D341Med (cell line): ENCODE measurements around the gene ZNF365.
A peak's percentile ranks its signal among the peaks of the same experiment; 100 is the strongest.

Experiments used
- DNase-seq: peaks from one replicate; pipeline ENCODE4 v3.0.0; 2012; ENCODE audit warnings: low spot score

Gene ZNF365

DNA sequence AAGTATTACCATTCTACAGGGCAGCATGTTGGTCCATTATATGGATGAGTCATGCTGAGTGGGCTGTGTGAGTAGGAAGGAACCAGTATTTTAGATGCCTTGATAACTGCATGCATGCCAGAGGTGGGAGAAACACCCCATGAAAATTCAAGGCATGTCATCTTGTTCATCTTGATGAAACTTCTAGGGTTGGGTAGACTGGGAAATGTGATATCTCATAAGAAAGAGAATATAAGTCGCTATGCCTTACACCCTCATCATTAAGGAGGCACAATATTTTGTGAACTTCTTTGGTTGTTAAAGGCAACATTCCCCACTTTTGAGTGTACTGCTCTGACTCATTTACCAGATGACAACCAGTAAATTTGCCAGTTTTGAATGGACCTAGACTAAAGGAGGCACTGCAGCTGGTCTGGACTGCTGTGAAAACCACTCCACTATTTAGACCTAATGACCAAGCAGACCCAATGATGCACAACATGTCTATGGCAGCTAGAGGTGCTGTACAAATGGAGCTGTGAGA, 48.0 kb downstream of the ZNF365 start:
- DNase-seq, result no peak

DNA sequence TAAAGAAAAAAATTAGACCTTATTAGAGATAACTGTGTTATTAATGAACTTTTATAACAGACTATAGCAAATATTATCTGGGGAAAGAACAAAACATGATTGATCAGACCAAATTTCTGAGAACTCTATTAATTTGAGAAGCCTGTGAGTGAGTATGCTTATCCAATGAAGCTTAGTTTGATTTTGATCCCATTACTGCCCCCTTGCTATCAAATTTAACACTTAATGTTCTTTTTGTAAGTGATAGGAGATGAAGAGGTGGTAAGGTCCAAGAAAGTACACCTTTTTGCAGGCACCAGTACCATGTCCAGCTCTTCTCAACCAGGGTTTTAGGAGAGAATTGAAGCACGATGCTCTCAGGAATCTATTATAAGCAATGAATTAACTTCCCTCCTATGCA, 49.9 kb downstream of the ZNF365 start:
- no peak for DNase-seq

GRCh38 chr10:62426086-62426485, 51.9 kb downstream of the ZNF365 start:
- no peak for DNase-seq

DNA sequence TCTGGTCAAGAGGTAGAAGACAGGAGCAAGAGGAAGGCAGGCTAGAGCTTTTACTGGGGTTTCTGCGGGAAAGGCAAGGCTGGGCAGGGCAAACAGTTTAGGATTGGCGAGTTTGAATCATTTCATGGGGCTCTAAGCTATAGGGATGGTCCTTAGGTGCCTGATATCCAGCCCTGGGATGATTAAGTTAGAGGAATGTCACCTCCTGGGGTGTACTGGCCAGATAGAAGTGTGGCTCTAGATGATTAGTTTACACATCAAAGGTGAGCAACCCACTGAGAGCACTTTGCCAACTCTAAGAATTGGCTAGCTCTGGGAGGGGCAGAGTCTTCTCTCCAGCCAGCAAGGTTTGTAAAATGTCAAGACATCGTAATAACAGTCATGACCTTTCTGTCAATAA, 52.4 kb downstream of the ZNF365 start:
- no peak for DNase-seq

DNA sequence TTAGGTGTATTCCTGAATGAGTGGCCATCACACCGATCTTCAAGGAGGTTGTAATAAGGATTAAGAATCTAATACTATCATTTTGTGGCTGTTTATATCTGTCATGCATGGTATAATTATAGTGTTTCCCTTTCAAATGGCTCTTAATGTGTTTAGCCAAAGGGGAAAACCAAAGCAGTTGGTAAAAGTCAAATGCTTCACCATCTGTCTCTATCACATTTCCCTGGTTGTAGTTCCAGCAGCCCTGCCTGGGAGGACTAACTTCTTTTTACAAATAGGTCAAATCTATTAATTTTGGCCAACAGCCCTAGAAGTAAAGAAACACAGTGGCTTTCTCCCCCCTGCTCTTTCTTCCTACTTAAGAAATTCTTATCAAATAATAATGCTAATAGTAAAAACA, 56.7 kb downstream of the ZNF365 start:
- DNase-seq, result no peak

- DNase-seq, result no peak
These were observed 59.1 kb downstream of the ZNF365 start for GRCh38 chr10:62433181-62433692.

DNA sequence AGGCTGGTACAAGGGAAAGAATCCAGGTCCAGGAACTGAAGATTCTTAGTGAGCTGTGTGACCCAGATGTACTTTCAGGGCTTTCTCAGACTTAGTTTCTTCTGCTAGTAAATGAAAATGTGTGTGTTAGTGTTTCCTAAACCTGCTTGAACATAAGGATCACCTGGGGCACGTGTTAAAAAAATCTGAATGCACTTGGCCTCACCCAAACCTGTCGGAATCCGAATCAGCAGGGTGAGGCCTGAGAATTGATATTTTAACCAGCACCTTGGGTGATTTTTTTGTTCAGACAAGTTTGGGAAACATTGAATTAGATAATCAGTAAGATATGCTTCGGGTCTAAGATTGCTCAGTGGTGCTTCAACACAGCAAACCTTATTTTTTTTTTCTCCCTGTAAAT, 59.7 kb downstream of the ZNF365 start:
- DNase-seq, result no peak

DNA sequence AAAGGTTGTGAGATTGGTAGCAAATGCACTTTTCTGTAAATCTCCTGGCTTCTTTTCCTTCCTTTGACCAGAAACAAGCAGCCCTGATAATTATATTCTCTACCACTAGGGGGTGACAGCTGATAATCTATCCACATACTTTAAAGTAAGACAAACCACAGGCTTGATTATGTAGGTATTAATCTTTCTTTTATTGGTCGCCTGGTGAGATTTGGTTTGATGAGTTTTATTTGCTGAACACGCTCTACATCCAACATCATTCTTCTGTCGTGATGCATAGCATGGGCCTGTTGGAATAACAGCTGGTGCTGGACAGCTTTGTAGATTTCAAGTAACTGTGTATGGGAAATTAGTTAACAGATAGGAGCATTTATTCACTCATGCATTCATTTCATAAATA, 63.5 kb downstream of the ZNF365 start:
- peak; percentile 26 for DNase-seq

DNA sequence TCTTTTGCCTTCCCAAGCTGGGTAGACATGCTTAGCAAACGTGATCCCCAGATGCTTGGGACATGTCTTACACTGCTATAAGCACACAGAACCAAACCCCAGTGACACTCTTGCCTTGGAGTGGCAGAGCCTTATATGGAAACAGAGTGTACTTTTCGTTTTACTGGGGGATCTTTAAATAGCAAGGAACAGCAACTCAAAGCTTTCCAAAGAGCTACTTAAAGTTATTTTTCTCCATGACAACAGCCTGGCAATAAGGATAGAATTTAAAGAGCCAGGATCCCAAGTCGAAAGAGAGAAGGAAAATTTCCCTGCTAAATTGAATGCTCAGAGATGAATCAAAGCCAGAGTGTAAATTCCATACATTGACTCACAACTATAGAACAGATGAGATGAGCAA, 67.8 kb downstream of the ZNF365 start:
- no peak for DNase-seq

DNA sequence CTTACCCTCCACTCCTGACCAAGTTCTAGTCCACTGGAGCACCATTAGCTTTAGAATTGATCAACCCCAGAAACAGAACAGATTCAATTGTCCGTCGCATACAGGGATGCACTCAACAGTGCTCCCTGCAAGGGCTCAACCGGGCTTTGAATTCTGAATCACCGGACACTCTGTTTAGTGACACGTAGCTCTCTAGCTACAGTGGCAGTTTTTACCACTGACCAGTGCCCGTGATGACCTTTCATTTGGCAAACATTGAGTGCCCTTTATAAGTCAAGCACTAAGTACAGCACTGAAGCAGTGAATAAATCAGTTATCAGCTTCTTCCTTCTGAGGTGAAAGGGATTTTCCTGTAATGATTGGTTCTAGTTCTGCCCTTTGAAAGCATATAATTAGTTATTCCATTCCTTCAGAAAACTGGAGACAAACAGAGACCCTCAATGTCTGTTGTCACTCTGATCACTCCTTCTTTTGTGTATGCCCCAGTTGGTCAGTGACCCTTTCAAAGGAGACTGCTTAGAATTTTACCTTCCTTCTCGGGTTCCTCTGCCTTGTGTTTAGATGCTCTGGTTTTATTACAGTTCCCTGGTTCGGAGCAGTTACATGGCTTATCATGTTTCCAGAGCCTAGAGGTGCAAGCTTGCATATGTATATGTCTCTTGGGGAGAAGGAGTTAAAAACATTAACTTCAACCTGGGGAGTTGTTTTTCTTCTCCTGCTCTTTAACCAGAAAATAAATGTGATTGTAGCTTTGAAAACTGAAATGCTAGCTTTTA, 68.9 kb downstream of the ZNF365 start:
- no peak for DNase-seq

DNA sequence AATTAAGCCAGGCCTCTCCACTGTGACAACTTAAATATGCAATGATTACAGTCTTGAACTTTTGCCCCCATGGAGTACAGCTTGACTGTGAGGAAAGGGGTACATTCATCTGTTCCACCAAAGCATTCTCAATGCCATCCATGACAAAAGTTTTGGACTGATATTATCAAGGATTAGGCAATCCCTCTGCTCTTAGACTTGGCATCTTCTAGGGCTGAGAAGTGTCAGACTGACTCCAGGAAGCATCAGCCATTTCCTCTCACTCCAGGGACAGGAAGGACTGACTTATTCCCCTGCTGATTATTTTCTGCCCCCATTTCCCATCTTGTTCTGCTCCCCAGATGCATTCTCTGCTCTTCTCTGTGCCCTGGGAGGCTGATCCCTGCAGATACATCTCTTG, 69.7 kb downstream of the ZNF365 start:
- no peak for DNase-seq

GRCh38 chr10:62446627-62447026, 72.5 kb downstream of the ZNF365 start:
- no peak for DNase-seq

DNA sequence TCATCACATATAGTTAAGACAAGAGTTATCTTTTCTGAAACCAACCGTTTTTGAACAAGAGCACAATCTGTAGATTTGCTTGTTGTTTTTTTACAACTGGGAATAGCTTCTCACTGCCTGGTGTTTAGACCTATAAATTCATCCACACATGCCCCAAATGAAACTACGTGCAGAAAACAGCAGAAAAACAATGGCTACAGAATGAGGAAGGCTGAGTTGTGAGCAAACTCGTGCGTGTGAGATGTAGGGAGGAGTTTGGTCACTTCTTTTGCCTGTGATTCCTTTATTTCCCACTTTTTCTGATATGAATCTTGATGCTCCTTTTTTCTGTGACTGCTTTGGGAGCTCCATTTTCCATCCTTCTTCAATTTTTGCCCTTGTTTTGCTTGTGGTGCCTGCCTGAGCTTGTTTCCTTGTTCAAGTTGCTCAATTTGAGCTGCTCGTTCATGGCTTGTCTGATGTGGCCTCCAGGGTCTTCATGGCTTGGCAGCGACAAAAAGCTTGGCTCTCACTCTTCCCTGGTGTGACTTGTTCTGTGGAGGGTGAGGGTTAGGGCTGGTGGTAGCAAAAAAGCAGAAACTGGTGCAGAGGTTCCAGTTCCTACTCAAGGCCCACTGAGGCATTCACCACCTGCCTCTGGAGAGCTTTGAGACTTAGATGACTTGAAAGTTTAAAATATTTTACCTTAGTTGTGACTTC, 76.9 kb downstream of the ZNF365 start:
- DNase-seq, result no peak

GRCh38 chr10:62451611-62451975, 77.4 kb downstream of the ZNF365 start:
- no peak for DNase-seq
